Endothelial cell of umbilical vein (primary cell): ENCODE data around the gene MUC3A. TPM values are rescaled to one million over a fixed set of nuclear protein-coding genes. Genes with fewer than 3 reads are reported as not detected.

Experiments used
- BruUV-seq: library from RNA; stranded (reverse); fragments of 400-500 nt; replicated peaks from 2 replicates; lab custom pipeline; 2021; lab: Mats Ljungman, UMichigan
- CTCF ChIA-PET: fragments of 300-600, 350-600 bp; sonication (Branson Sonifier 250); formaldehyde crosslinking; loops from one replicate; lab custom pipeline; 2021; ENCODE audit warnings: antibody characterized with exemption, inconsistent platforms; lab: Charles Lee
- POLR2A ChIA-PET: fragments of 300-600, 350-600 bp; sonication (Branson Sonifier 250); formaldehyde crosslinking; loops from one replicate; lab custom pipeline; 2021; ENCODE audit warnings: antibody characterized with exemption, inconsistent platforms; lab: Charles Lee
- DNase-seq: peaks from one replicate; pipeline ENCODE4 v3.0.0-alpha.2; 2011; ENCODE audit warnings: low read depth, low spot score
- FAIRE-seq: peaks from 2 replicates; lab custom pipeline; 2011; peaks lifted over from hg19 to GRCh38; lab: Jason Lieb, UNC
- H2AFZ ChIP-seq: 2 replicates; pipeline ENCODE4 v1.6.0; 2012; ENCODE audit warnings: low read depth, low read length, control low read depth, inconsistent platforms
- H3K27ac ChIP-seq: 2 replicates; pipeline ENCODE4 v1.5.1; 2011; ENCODE audit warnings: low read depth, mild to moderate bottlenecking, control low read depth, low read length, moderate library complexity; ENCODE audit not compliant: insufficient read depth
- H3K27me3 ChIP-seq, 2 experiments: 2 replicates each; pipeline versions ENCODE4 v1.6.0 to v1.6.1; 2011; ENCODE audit warnings: low read length in 2 of 2, mixed read lengths in 1 of 2; ENCODE audit not compliant: control insufficient read depth in 2 of 2, insufficient read depth in 2 of 2
- H3K36me3 ChIP-seq, 2 experiments: 2 replicates in 1 of 2; 3 replicates in 1 of 2; pipeline ENCODE4 v1.5.1; 2011; ENCODE audit warnings: low read length in 2 of 2, mild to moderate bottlenecking in 1 of 2, moderate library complexity in 1 of 2; ENCODE audit not compliant: control insufficient read depth in 2 of 2, insufficient read depth in 2 of 2; ENCODE audit errors: extremely low read depth in 1 of 2
- H3K4me1 ChIP-seq: 3 replicates; pipeline ENCODE4 v1.5.1; 2011; ENCODE audit warnings: mild to moderate bottlenecking, low read length; ENCODE audit not compliant: control insufficient read depth, insufficient read depth; ENCODE audit errors: extremely low read depth
- H3K4me2 ChIP-seq: 2 replicates; pipeline ENCODE4 v1.6.1; 2011; ENCODE audit warnings: low read length, control low read depth, mixed read lengths; ENCODE audit not compliant: insufficient read depth
- H3K4me3 ChIP-seq, 3 experiments: fragments of 200-600 bp in 1 of 3; sonication (generic), shearing (Covaris generic) in 1 of 3; replicated peaks in 1 of 3; 2 replicates each; pipeline ENCODE4 v1.5.1; 2011 to 2016; ENCODE audit warnings: control low read depth in 3 of 3, low read length in 3 of 3, mild to moderate bottlenecking in 2 of 3, inconsistent platforms in 1 of 3, low read depth in 1 of 3, moderate library complexity in 1 of 3; ENCODE audit not compliant: insufficient read depth in 1 of 3
- H3K79me2 ChIP-seq: 2 replicates; pipeline ENCODE4 v1.6.0; 2012; ENCODE audit warnings: low read length, inconsistent platforms; ENCODE audit not compliant: control insufficient read depth, insufficient read depth
- H3K9ac ChIP-seq: replicated peaks from 2 replicates; pipeline ENCODE3; 2011; ENCODE audit warnings: low read length, control low read depth; ENCODE audit not compliant: insufficient read depth; ENCODE audit errors: extremely low read depth
- H3K9me1 ChIP-seq: replicated peaks from 3 replicates; pipeline ENCODE4 v1.6.0; 2011; ENCODE audit warnings: mild to moderate bottlenecking, low read length; ENCODE audit not compliant: control insufficient read depth, insufficient read depth; ENCODE audit errors: extremely low read depth
- H3K9me3 ChIP-seq: replicated peaks from 2 replicates; pipeline ENCODE4 v1.5.1; 2012; ENCODE audit warnings: low read length, inconsistent platforms; ENCODE audit not compliant: control insufficient read depth, insufficient read depth
- H4K20me1 ChIP-seq: replicated peaks from 2 replicates; pipeline ENCODE3; 2011; ENCODE audit warnings: mild to moderate bottlenecking, low read length; ENCODE audit not compliant: control insufficient read depth, insufficient read depth; ENCODE audit errors: extremely low read depth
- EZH2 ChIP-seq: IDR thresholded peaks from 2 replicates; pipeline ENCODE4 v1.6.1; 2012; ENCODE audit warnings: borderline replicate concordance, low read depth, mild to moderate bottlenecking, moderate library complexity, low read length, inconsistent platforms; ENCODE audit not compliant: severe bottlenecking
- FOS ChIP-seq: IDR thresholded peaks from 2 replicates; pipeline ENCODE4 v1.6.1; 2011; ENCODE audit warnings: mild to moderate bottlenecking, low read length, moderate library complexity, borderline replicate concordance; ENCODE audit not compliant: insufficient read depth
- GATA2 ChIP-seq: IDR thresholded peaks from 2 replicates; pipeline ENCODE4 v1.7.0; 2011; ENCODE audit warnings: low read depth, mild to moderate bottlenecking, moderate library complexity, mixed read lengths, low read length; ENCODE audit not compliant: insufficient read length, insufficient read depth
- JUN ChIP-seq: IDR thresholded peaks from 2 replicates; pipeline ENCODE4 v1.6.1; 2011; ENCODE audit warnings: borderline replicate concordance, low read depth; ENCODE audit not compliant: insufficient read length, insufficient read depth
- MYC ChIP-seq: IDR thresholded peaks from one replicate; pipeline ENCODE4 v1.6.1; 2011; ENCODE audit warnings: mild to moderate bottlenecking, low read depth, low read length
- POLR2A ChIP-seq: IDR thresholded peaks from 2 replicates; pipeline ENCODE4 v1.6.1; 2012; ENCODE audit warnings: low read depth, mild to moderate bottlenecking, control low read depth, low read length
- POLR2AphosphoS5 ChIP-seq: IDR thresholded peaks from 2 replicates; pipeline ENCODE4 v1.6.1; 2012; ENCODE audit warnings: low read depth, mild to moderate bottlenecking, control low read depth, low read length, moderate library complexity; ENCODE audit not compliant: insufficient read depth
- dilution Hi-C: fragments of 300-500 bp; cut with MboI; formaldehyde crosslinking; loops from one replicate; pipeline ENCODE4 v1.15.0; 2019; ENCODE audit warnings: low sequenced_read_pairs; ENCODE audit not compliant: extremely low pct_ligation_motif_present
- intact Hi-C: fragments of 100-400 bp; cut with micrococcal nuclease; formaldehyde crosslinking; loops from one replicate; pipeline ENCODE4 v1.10.0; 2022
- polyA plus RNA-seq, 4 experiments: library from polyadenylated mRNA; depleted of rRNA in 3 of 4; stranded (reverse) in 3 of 4; unstranded in 1 of 4; fragments of >200 nt; gene quantifications; 2 replicates each; pipeline versions ENCODE4 v1.2.1 to v1.2.3, GENCODE V29; 2011 to 2012; ENCODE audit warnings: missing spikeins in 1 of 4
- total RNA-seq: library from RNA; stranded (reverse); gene quantifications from 2 replicates; pipeline ENCODE4 v1.2.3, GENCODE V29; 2021
- TF ChIP-seq, protein P1 (sequence below), 2 donors: IDR thresholded peaks; 1 replicate in 1 of 2; 2 replicates in 1 of 2; pipeline ENCODE4 v1.5.1; 2011; ENCODE audit warnings: low read length in 2 of 2, mild to moderate bottlenecking in 2 of 2, moderate library complexity in 2 of 2, control low read depth in 1 of 2, inconsistent platforms in 1 of 2, low read depth in 1 of 2; ENCODE audit not compliant: insufficient read depth in 1 of 2; ENCODE audit errors: extremely low read depth in 1 of 2
- TF ChIP-seq, protein P2 (sequence below): IDR thresholded peaks from 2 replicates; pipeline ENCODE4 v1.6.1; 2011; ENCODE audit not compliant: insufficient read depth, insufficient read length

Gene MUC3A
- total and polyA plus RNA-seq, 2 donors (not counting 3 experiments of a cell fraction or from before 2014, with no cell fraction given): not detected

DNA sequence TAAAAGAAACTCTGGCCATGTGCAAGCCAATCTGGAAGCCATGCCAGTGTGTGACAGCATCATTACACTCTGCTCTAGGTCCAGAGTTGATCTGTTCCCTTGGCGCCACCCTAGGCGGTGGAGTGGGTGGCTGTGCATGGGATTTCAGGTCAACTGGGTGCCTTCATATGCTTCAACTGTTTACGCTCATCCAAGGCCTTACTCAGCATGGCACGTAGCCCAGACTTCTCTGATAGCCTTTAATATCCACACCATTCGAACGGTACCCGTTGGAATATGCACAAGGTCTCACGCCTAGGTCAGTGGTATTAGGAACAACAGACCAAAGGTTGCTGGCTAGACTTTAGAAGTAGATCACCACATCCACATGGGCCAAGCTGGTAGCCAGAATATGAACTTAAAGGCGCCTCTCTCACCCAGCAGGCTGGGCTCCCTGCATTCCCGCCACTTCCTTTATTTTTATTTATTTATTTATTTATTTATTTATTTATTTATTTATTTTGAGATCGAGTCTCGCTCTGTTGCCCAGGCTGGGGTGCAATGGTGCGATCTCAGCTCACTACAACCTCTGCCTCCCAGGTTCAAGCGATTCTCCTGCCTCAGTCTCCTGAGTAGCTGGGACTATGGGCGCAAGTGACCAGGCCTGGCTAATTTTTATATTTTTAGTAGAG, 35.0 kb upstream of the MUC3A start:
- intact Hi-C loops: no loop called here
- BruUV-seq: no TSS peak
- no peak overlapping the region for H2AFZ ChIP-seq

DNA sequence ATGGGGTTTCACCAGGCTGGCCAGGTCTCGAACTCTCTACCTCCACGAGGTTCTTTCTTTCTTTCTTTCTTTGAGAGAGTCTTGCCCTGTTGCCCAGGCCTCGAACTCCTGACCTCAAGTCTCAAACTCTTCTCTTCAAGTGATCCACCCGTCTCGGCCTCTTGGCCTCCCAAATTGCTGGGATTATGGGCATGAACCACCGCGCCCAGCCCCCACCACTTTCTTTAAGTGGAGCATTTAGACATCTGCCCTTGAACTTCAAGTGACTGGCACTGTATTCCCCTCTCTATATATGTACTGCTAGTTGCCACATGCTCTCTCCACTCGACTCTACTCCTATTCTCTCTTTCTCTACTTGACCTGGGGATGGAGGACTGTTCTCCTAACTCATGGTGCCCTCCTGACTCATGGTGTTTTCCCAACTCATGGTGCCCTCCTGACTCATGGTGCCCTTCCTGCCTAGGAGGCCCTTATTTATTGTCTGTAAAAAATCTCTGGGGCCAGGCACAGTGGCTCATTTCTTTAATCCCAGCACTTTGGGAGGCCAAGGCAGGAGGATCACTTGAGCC, 34.4 kb upstream of the MUC3A start:
- Histone ChIP-seq H3K27ac (no peak overlapping the region), H2AFZ (no peak overlapping the region), H3K79me2 (no peaks in the 10 kb centered on the region), H3K4me3 (no peak overlapping the region), H3K9me1 (no peaks in the 10 kb centered on the region), H3K27me3 (no peaks in the 10 kb centered on the region), H3K9me3 (no peaks in the 10 kb centered on the region), H4K20me1 (no peaks in the 10 kb centered on the region), H3K36me3 (no peaks in the 10 kb centered on the region), H3K4me1 (no peaks in the 10 kb centered on the region), H3K9ac (no peak overlapping the region), H3K4me2 (no peak overlapping the region)
- FAIRE-seq (no peak), DNase-seq (no peak)
- no TSS peak for BruUV-seq
- CTCF ChIA-PET: no interaction called here
- intact Hi-C loops (no loop called here), dilution Hi-C loops (no loop called here)
- POLR2A ChIA-PET: no interaction called here
- TF ChIP-seq, protein P1, sequence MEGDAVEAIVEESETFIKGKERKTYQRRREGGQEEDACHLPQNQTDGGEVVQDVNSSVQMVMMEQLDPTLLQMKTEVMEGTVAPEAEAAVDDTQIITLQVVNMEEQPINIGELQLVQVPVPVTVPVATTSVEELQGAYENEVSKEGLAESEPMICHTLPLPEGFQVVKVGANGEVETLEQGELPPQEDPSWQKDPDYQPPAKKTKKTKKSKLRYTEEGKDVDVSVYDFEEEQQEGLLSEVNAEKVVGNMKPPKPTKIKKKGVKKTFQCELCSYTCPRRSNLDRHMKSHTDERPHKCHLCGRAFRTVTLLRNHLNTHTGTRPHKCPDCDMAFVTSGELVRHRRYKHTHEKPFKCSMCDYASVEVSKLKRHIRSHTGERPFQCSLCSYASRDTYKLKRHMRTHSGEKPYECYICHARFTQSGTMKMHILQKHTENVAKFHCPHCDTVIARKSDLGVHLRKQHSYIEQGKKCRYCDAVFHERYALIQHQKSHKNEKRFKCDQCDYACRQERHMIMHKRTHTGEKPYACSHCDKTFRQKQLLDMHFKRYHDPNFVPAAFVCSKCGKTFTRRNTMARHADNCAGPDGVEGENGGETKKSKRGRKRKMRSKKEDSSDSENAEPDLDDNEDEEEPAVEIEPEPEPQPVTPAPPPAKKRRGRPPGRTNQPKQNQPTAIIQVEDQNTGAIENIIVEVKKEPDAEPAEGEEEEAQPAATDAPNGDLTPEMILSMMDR (IDR thresholded peaks at IDR 0.05; ENCODE audit: extremely low read depth in 1 of 2, insufficient read depth in 1 of 2, low read depth in 1 of 2, low read length in 2 of 2): no peak
- no peak for TF ChIP-seq POLR2AphosphoS5
- no peak for TF ChIP-seq MYC
- TF ChIP-seq EZH2: no peak
- TF ChIP-seq FOS: no peak
- no peak for TF ChIP-seq POLR2A
- TF ChIP-seq, protein P2, sequence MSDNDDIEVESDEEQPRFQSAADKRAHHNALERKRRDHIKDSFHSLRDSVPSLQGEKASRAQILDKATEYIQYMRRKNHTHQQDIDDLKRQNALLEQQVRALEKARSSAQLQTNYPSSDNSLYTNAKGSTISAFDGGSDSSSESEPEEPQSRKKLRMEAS: no peak
- no peak for TF ChIP-seq JUN
- no peak for TF ChIP-seq GATA2

More for the DNA sequence above, 35.0 kb upstream of the MUC3A start:
- Histone ChIP-seq H3K27ac (no peak overlapping the region), H4K20me1 (no peaks in the 10 kb centered on the region), H3K79me2 (no peaks in the 10 kb centered on the region), H3K4me1 (no peaks in the 10 kb centered on the region), H3K27me3 (no peaks in the 10 kb centered on the region), H3K36me3 (no peaks in the 10 kb centered on the region), H3K4me3 (no peak overlapping the region), H3K9ac (no peak overlapping the region), H3K9me3 (no peaks in the 10 kb centered on the region), H3K9me1 (no peaks in the 10 kb centered on the region), H3K4me2 (no peak overlapping the region)
- TF ChIP-seq JUN (no peak), GATA2 (no peak), POLR2A (no peak)
- CTCF ChIA-PET: no interaction called here
- dilution Hi-C loops: no loop called here
- POLR2A ChIA-PET: no interaction called here
- FAIRE-seq (no peak), DNase-seq (no peak)
